OCI-LY7 (cell line): ENCODE results near the gene NRDC. TPM values are rescaled to one million over a fixed set of nuclear protein-coding genes. Genes with fewer than 3 reads are reported as not detected.

Experiments
- BruUV-seq: library from RNA; stranded (reverse); fragments of 400-500 nt; replicated peaks from 2 replicates; lab custom pipeline; 2021; lab: Mats Ljungman, UMichigan
- CTCF ChIA-PET: fragments of 300-600 bp; sonication (Branson Sonifier 250); formaldehyde crosslinking; loops from one replicate; lab custom pipeline; 2022; ENCODE audit warnings: antibody characterized with exemption; ENCODE audit not compliant: unreplicated experiment; lab: Charles Lee
- POLR2A ChIA-PET: fragments of 300-600 bp; sonication (Branson Sonifier 250); formaldehyde crosslinking; loops from one replicate; lab custom pipeline; 2022; ENCODE audit warnings: antibody characterized with exemption; lab: Charles Lee
- DNase-seq: peaks from one replicate; pipeline ENCODE4 v3.0.0-alpha.2; 2015; ENCODE audit warnings: low spot score
- H2AFZ ChIP-seq: fragments of 200-600 bp; sonication (generic), shearing (Covaris generic); 2 replicates; pipeline ENCODE4 v1.6.1; 2014; ENCODE audit warnings: mild to moderate bottlenecking, antibody characterized with exemption, low read length, moderate library complexity
- H3K27ac ChIP-seq: fragments of 200-600 bp; sonication (generic); 2 replicates; pipeline ENCODE4 v1.5.1; 2014; ENCODE audit warnings: mixed run types, low read depth, mild to moderate bottlenecking, moderate library complexity, low read length, inconsistent platforms; ENCODE audit not compliant: poor library complexity, severe bottlenecking
- H3K36me3 ChIP-seq: fragments of 200-600 bp; sonication (generic); 2 replicates; pipeline ENCODE4 v1.6.1; 2014; ENCODE audit warnings: mild to moderate bottlenecking, antibody characterized with exemption, low read length, moderate library complexity, mixed read lengths; ENCODE audit not compliant: insufficient read depth
- H3K4me1 ChIP-seq: fragments of 200-600 bp; sonication (generic); 2 replicates; pipeline ENCODE4 v1.5.1; 2014; ENCODE audit warnings: mild to moderate bottlenecking, low read length; ENCODE audit not compliant: insufficient read depth, poor library complexity, severe bottlenecking
- H3K4me2 ChIP-seq: fragments of 200-600 bp; sonication (generic); 2 replicates; pipeline ENCODE4 v1.6.1; 2014; ENCODE audit warnings: mild to moderate bottlenecking, low read length
- H3K4me3 ChIP-seq: fragments of 200-600 bp; sonication (generic); 2 replicates; pipeline ENCODE4 v1.5.1; 2014; ENCODE audit warnings: mild to moderate bottlenecking, low read depth, low read length; ENCODE audit not compliant: poor library complexity, severe bottlenecking
- H3K79me2 ChIP-seq: fragments of 200-600 bp; sonication (generic); 2 replicates; pipeline ENCODE4 v1.6.1; 2016; ENCODE audit warnings: low read depth, mild to moderate bottlenecking, low read length, moderate library complexity, mixed read lengths; ENCODE audit not compliant: insufficient read depth
- H3K9me2 ChIP-seq: fragments of 200-600 bp; sonication (generic); 2 replicates; pipeline ENCODE4 v1.6.1; 2016; ENCODE audit warnings: mild to moderate bottlenecking, low read length, mixed read lengths; ENCODE audit not compliant: insufficient read depth
- H3K9me3 ChIP-seq: fragments of 200-600 bp; sonication (generic); 2 replicates; pipeline ENCODE4 v1.6.1; 2014; ENCODE audit warnings: mild to moderate bottlenecking, mixed run types, low read length, mixed read lengths
- H4K20me1 ChIP-seq: fragments of 200-600 bp; sonication (generic); 2 replicates; pipeline ENCODE4 v1.6.1; 2014; ENCODE audit warnings: mild to moderate bottlenecking, antibody characterized with exemption, low read length, moderate library complexity, mixed read lengths; ENCODE audit not compliant: insufficient read depth
- EZH2phosphoT487 ChIP-seq: fragments of 200-600 bp; sonication (generic); IDR thresholded peaks from 2 replicates; pipeline ENCODE4 v1.6.1; 2018; ENCODE audit warnings: low read depth, borderline replicate concordance, mild to moderate bottlenecking, mixed run types, antibody characterized with exemption, low read length, moderate library complexity, mixed read lengths
- intact Hi-C: fragments of 100-400 bp; cut with micrococcal nuclease; formaldehyde crosslinking; loops from one replicate; pipeline ENCODE4 v1.10.0; 2022; ENCODE audit not compliant: unreplicated experiment
- total RNA-seq, 2 experiments: library from RNA; depleted of rRNA in 1 of 2; stranded (reverse); fragments of >200 nt in 1 of 2; shearing (Covaris generic) in 1 of 2; gene quantifications; 2 replicates each; pipeline ENCODE4 v1.2.3, GENCODE V29; 2014 to 2022
- TF ChIP-seq, protein P1 (sequence below): fragments of 200-600 bp; sonication (generic); conservative IDR thresholded peaks from 2 replicates; pipeline ENCODE4 v1.5.1; 2014; ENCODE audit warnings: mild to moderate bottlenecking, antibody characterized with exemption, low read length, moderate library complexity, mixed read lengths

The NRDC gene
- total RNA-seq, 2 experiments from 2014 or later: 48.0 to 162 TPM

DNA sequence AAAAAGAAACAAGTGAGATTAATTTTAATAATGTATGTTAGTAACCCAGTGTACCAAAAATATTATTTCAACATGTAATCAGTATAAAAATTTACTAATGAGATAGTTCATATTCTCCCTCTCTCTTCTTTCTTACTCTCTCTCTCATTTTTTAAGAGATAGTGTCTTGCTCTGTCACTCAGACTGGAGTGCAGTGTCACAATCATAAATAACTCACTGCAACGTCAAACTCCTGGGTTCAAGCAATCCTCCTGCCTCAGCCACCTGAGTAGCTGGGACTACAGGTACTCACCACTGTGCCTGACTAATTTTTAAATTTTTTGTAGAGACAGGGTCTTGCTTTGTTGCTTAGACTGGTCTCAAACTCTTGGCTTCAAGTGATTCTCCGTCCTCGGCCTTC lies 123.9 kb downstream of the NRDC start:
- H3K9me2 ChIP-seq: no peaks in the 10 kb centered on the region
- intact Hi-C loops: no loop called here
- DNase-seq: no peak
- no peak overlapping the region for H3K27ac ChIP-seq
- H3K79me2 ChIP-seq: no peaks in the 10 kb centered on the region
- BruUV-seq: no TSS peak
- H3K4me3 ChIP-seq: no peak overlapping the region
- ChIA-PET POLR2A (interaction anchor here (1.0 kb wide), 1 partner anchor 9 kb away, joined by 5 read pairs; no protein-coding TSS in a partner anchor), CTCF (no interaction called here)
- no peak for TF ChIP-seq EZH2phosphoT487
- TF ChIP-seq, protein P1, sequence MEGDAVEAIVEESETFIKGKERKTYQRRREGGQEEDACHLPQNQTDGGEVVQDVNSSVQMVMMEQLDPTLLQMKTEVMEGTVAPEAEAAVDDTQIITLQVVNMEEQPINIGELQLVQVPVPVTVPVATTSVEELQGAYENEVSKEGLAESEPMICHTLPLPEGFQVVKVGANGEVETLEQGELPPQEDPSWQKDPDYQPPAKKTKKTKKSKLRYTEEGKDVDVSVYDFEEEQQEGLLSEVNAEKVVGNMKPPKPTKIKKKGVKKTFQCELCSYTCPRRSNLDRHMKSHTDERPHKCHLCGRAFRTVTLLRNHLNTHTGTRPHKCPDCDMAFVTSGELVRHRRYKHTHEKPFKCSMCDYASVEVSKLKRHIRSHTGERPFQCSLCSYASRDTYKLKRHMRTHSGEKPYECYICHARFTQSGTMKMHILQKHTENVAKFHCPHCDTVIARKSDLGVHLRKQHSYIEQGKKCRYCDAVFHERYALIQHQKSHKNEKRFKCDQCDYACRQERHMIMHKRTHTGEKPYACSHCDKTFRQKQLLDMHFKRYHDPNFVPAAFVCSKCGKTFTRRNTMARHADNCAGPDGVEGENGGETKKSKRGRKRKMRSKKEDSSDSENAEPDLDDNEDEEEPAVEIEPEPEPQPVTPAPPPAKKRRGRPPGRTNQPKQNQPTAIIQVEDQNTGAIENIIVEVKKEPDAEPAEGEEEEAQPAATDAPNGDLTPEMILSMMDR: no peak
- no peaks in the 10 kb centered on the region for H3K9me3 ChIP-seq
- H3K4me1 ChIP-seq: no peaks in the 10 kb centered on the region
- H3K4me2 ChIP-seq: no peak overlapping the region
- peaks cover 62% of the 10 kb centered on the region for H3K36me3 ChIP-seq
- H4K20me1 ChIP-seq: no peaks in the 10 kb centered on the region
- H2AFZ ChIP-seq: no peak overlapping the region

DNA sequence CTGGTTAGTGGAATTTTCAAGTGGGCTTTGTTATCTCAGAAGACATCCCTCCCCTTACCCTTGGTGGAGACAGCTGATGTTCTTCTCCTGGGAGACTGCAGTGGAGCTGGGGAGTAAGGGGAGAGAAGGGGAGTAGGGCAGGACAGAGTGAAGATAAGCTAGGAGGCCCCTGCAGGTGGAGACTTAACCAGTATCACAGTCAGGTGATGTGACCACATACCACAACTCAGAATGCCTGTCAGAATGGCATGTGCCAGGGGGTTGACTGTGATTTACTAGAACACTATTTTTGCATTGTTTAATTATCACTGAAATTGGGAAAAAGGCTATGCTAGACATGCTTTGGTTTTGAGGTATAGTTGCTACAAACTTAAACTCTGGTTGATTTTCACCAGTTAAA lies 124.6 kb downstream of the NRDC start:
- no peak for DNase-seq

More for the DNA sequence above, 124.6 kb downstream of the NRDC start:
- TF ChIP-seq EZH2phosphoT487: no peak
- TF ChIP-seq, protein P1: no peak
- Histone ChIP-seq H2AFZ (no peak overlapping the region), H3K9me2 (no peaks in the 10 kb centered on the region), H3K9me3 (no peaks in the 10 kb centered on the region), H3K4me2 (no peak overlapping the region), H4K20me1 (no peaks in the 10 kb centered on the region), H3K79me2 (no peaks in the 10 kb centered on the region), H3K36me3 (peaks cover 68% of the 10 kb centered on the region), H3K4me3 (no peak overlapping the region), H3K27ac (no peak overlapping the region), H3K4me1 (no peaks in the 10 kb centered on the region)
- intact Hi-C loops: no loop called here
- ChIA-PET POLR2A (interaction anchor here (0.9 to 1.0 kb wide), 2 partner anchors 8 to 10 kb away, joined by 3 to 5 read pairs; no protein-coding TSS in a partner anchor), CTCF (no interaction called here)
- no TSS peak for BruUV-seq
